ENCODE results near the gene BMPR1A. TPM values are rescaled to one million over a fixed set of nuclear protein-coding genes. Genes with fewer than 3 reads are reported as not detected.

The BMPR1A gene
- total and polyA plus RNA-seq, 2 experiments from 2014 or later, result 16.5 to 41.7 TPM

GRCh38 chr10:86763404-86763803, 7.0 kb downstream of the BMPR1A start:
- H3K79me2 ChIP-seq (ENCODE audit: insufficient read depth), result peaks cover 100% of the 10 kb centered on the region
- no peak overlapping the region for H3K9ac ChIP-seq
- H3K36me3 ChIP-seq (ENCODE audit: low read depth), result no peaks in the 10 kb centered on the region
- no peak for TF ChIP-seq EZH2phosphoT487 (IDR thresholded peaks at IDR 0.05; ENCODE audit: insufficient read depth, low read depth)
- TF ChIP-seq EZH2 (IDR thresholded peaks at IDR 0.05; ENCODE audit: insufficient read depth, poor library complexity, severe bottlenecking), result no peak
- peaks cover 8% of the 10 kb centered on the region for H3F3A ChIP-seq (ENCODE audit: insufficient read depth)
- 79 to 80% methylated on average over 5 of the region's 5 CpGs for WGBS, 2 experiments (ENCODE audit: low coverage in 1 of 2, low lambda C conversion rate in 2 of 2, missing lambda C conversion rate in 2 of 2)
- H3K4me2 ChIP-seq (ENCODE audit: unreplicated experiment), result no peak overlapping the region
- H3K9me2 ChIP-seq (ENCODE audit: insufficient read depth), result no peaks in the 10 kb centered on the region; the same call in 1 of the 2 replicates
- peaks cover 4% of the 10 kb centered on the region; the same call in 1 of the 2 replicates for H3K4me1 ChIP-seq (ENCODE audit: insufficient read depth)
- H3K27me3 ChIP-seq (replicated peaks; ENCODE audit: insufficient read depth), result no peaks in the 10 kb centered on the region
- no peak overlapping the region for H2AFZ ChIP-seq
- H3K9me3 ChIP-seq (ENCODE audit: low read depth), result no peaks in the 10 kb centered on the region
- H3K27ac ChIP-seq, result no peak overlapping the region
- H3K4me3 ChIP-seq, result no peak overlapping the region
- in situ Hi-C loops (cut with MboI), result no loop called here
- H4K20me1 ChIP-seq (ENCODE audit: insufficient read depth), result peaks cover 16% of the 10 kb centered on the region; the same call in 1 of the 2 replicates
- no peak for DNase-seq

- Histone ChIP-seq H3K27me3 (replicated peaks; ENCODE audit: insufficient read depth) (no peaks in the 10 kb centered on the region), H3K9ac (no peak overlapping the region), H3K79me2 (ENCODE audit: insufficient read depth) (peaks cover 100% of the 10 kb centered on the region), H3K9me2 (ENCODE audit: insufficient read depth) (no peaks in the 10 kb centered on the region; the same call in 1 of the 2 replicates), H3K4me1 (ENCODE audit: insufficient read depth) (no peaks in the 10 kb centered on the region), H3K9me3 (ENCODE audit: low read depth) (no peaks in the 10 kb centered on the region), H3K27ac (no peak overlapping the region), H3F3A (ENCODE audit: insufficient read depth) (no peaks in the 10 kb centered on the region), H3K4me3 (no peak overlapping the region), H4K20me1 (ENCODE audit: insufficient read depth) (peaks cover 21% of the 10 kb centered on the region; the same call in 1 of the 2 replicates), H2AFZ (no peak overlapping the region), H3K4me2 (ENCODE audit: unreplicated experiment) (no peak overlapping the region), H3K36me3 (ENCODE audit: low read depth) (no peaks in the 10 kb centered on the region)
- no peak for TF ChIP-seq EZH2phosphoT487 (IDR thresholded peaks at IDR 0.05; ENCODE audit: insufficient read depth, low read depth)
- no peak for TF ChIP-seq EZH2 (IDR thresholded peaks at IDR 0.05; ENCODE audit: insufficient read depth, poor library complexity, severe bottlenecking)
- DNase-seq, result no peak
- in situ Hi-C loops (cut with MboI), result no loop called here
- 96 to 98% methylated on average over 2 of the region's 2 CpGs for WGBS, 2 experiments (ENCODE audit: low coverage in 1 of 2, low lambda C conversion rate in 2 of 2, missing lambda C conversion rate in 2 of 2)
These were observed 9.1 kb downstream of the BMPR1A start for GRCh38 chr10:86765548-86765947.

DNA sequence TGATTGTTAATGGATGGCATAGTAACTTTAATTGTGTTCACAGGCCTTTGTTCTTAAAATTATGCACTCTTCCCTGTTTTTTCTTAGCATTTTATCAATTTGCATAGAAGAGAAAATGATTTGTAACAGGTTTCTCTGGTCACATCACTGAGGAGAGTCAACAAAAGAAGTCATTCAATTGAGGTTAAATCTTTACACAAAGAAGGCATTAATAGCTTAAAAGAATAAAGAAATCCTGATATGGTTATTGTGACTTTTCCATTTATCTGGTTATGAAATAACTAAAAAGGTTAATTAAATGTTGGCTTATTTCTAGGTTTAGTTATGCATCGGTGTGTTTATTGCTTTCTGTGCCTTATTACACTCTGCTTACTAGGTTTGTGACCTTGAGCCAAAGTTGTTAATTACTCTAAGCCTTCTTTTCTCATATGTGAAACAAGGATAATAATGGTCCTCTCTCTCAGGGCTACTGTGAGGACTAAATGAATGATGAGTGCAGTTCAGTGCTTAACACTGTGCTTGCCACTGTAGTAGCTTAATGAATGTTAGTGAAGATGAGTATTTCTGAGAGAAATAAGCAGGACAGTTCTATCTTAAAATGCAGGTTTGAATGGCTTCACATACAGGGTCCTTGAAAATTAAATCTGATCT, 12.1 kb downstream of the BMPR1A start:
- DNase-seq, result no peak
- H3K27me3 ChIP-seq (replicated peaks; ENCODE audit: insufficient read depth), result no peaks in the 10 kb centered on the region
- no peaks in the 10 kb centered on the region for H3K4me1 ChIP-seq (ENCODE audit: insufficient read depth)
- H3K9me3 ChIP-seq (ENCODE audit: low read depth), result no peaks in the 10 kb centered on the region
- no peak overlapping the region for H3K9ac ChIP-seq
- H3K27ac ChIP-seq, result no peak overlapping the region
- no peaks in the 10 kb centered on the region for H3K9me2 ChIP-seq (ENCODE audit: insufficient read depth)
- H3K79me2 ChIP-seq (ENCODE audit: insufficient read depth), result peaks cover 100% of the 10 kb centered on the region
- no peak overlapping the region for H3K4me2 ChIP-seq (ENCODE audit: unreplicated experiment)
- no peaks in the 10 kb centered on the region for H3K36me3 ChIP-seq (ENCODE audit: low read depth)
- no peaks in the 10 kb centered on the region for H3F3A ChIP-seq (ENCODE audit: insufficient read depth)
- in situ Hi-C loops (cut with MboI), result no loop called here
- peaks cover 12% of the 10 kb centered on the region; the same call in 1 of the 2 replicates for H4K20me1 ChIP-seq (ENCODE audit: insufficient read depth)
- TF ChIP-seq EZH2 (IDR thresholded peaks at IDR 0.05; ENCODE audit: insufficient read depth, poor library complexity, severe bottlenecking) (no peak), EZH2phosphoT487 (IDR thresholded peaks at IDR 0.05; ENCODE audit: insufficient read depth, low read depth) (no peak)
- H2AFZ ChIP-seq, result no peak overlapping the region
- no peak overlapping the region for H3K4me3 ChIP-seq
- WGBS, 2 experiments (ENCODE audit: low coverage in 1 of 2, low lambda C conversion rate in 2 of 2, missing lambda C conversion rate in 2 of 2), result 19 to 26% methylated on average over 1 of the region's 1 CpG

GRCh38 chr10:86769991-86770390, 13.6 kb downstream of the BMPR1A start:
- no peak overlapping the region for H2AFZ ChIP-seq
- TF ChIP-seq EZH2 (IDR thresholded peaks at IDR 0.05; ENCODE audit: insufficient read depth, poor library complexity, severe bottlenecking) (no peak), EZH2phosphoT487 (IDR thresholded peaks at IDR 0.05; ENCODE audit: insufficient read depth, low read depth) (no peak)
- H3K36me3 ChIP-seq (ENCODE audit: low read depth), result no peaks in the 10 kb centered on the region
- in situ Hi-C loops (cut with MboI), result no loop called here
- H3K9ac ChIP-seq, result no peak overlapping the region
- no peak overlapping the region for H3K4me2 ChIP-seq (ENCODE audit: unreplicated experiment)
- peaks cover 100% of the 10 kb centered on the region for H3K79me2 ChIP-seq (ENCODE audit: insufficient read depth)
- peaks cover 12% of the 10 kb centered on the region; the same call in 1 of the 2 replicates for H4K20me1 ChIP-seq (ENCODE audit: insufficient read depth)
- H3K4me1 ChIP-seq (ENCODE audit: insufficient read depth), result peaks cover 4% of the 10 kb centered on the region
- no peak overlapping the region for H3K4me3 ChIP-seq
- 91 to 93% methylated on average over 8 to 10 of the region's 10 CpGs for WGBS, 2 experiments (ENCODE audit: low coverage in 1 of 2, low lambda C conversion rate in 2 of 2, missing lambda C conversion rate in 2 of 2)
- DNase-seq, result no peak
- no peaks in the 10 kb centered on the region for H3K9me3 ChIP-seq (ENCODE audit: low read depth)
- peaks cover 9% of the 10 kb centered on the region for H3F3A ChIP-seq (ENCODE audit: insufficient read depth)
- H3K27ac ChIP-seq, result no peak overlapping the region
- H3K9me2 ChIP-seq (ENCODE audit: insufficient read depth), result no peaks in the 10 kb centered on the region
- no peaks in the 10 kb centered on the region for H3K27me3 ChIP-seq (replicated peaks; ENCODE audit: insufficient read depth)

Measured in GM23248 (cell line).